Caki2 (cell line): ENCODE data around the gene SLC4A3. TPM values are rescaled to one million over a fixed set of nuclear protein-coding genes. Genes with fewer than 3 reads are reported as not detected.
"Not testable (repeated sequence)": the region's sequence is repeated elsewhere in the genome, so short reads cannot be mapped to it uniquely, and the experiment has no call there.

Source experiments
- DNase-seq: peaks from one replicate; pipeline ENCODE4 v3.0.0-alpha.2; 2015; ENCODE audit warnings: low read depth
- in situ Hi-C: cut with HindIII; loops from 2 replicates; pipeline ENCODE4 v1.10.0; 2016; ENCODE audit warnings: low sequenced_read_pairs, low pct_unique_long_range_greater_than_20kb, mixed read lengths
- total RNA-seq: library from RNA; depleted of rRNA; stranded (reverse); fragments of >200 nt; shearing (Covaris generic); gene quantifications from 2 replicates; pipeline ENCODE4 v1.2.3, GENCODE V29; 2014; ENCODE audit warnings: low replicate concordance

SLC4A3 gene
- total RNA-seq, 1 experiment from 2014 or later = 3.5 TPM

DNA sequence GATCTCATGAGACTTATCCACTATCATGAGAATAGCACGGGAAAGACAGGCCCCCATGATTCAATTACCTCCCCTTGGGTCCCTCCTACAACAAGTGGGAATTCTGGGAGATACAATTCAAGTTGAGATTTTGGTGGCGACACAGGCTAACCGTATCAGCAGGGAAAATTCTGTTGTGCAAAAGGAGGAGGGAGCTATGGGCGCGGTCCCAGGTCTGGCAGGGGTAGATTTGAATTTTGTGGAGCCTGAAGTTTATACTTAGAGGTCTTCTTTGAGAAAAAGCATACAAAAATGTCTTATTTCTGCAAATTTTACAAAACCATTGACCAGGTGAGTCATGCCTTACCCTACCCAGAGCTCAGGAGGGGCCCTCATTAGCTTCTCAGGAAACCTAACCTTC lies 36.6 kb downstream of the SLC4A3 start:
- in situ Hi-C loops = no loop called here
- no peak for DNase-seq

DNA sequence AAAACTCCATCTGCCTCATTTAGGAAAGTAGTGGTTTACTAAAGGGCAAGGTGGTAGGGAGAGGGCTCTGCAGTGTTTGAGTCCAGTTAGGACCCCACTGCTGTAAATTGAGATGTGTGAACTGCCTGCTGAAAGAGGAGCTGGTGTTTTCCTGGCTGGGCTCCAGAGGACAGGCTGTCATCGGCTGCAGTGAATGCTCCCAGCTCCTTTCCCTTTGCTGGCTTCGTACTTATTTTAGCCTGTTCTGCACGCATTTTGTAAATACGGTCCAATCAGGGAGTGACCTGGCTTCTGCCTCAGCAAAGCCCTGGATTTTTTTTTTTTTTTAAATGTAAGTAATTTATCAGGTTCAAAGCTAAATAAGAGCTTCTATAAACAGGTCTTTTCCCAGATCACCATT lies 37.5 kb downstream of the SLC4A3 start:
- in situ Hi-C loops = no loop called here
- no peak for DNase-seq

DNA sequence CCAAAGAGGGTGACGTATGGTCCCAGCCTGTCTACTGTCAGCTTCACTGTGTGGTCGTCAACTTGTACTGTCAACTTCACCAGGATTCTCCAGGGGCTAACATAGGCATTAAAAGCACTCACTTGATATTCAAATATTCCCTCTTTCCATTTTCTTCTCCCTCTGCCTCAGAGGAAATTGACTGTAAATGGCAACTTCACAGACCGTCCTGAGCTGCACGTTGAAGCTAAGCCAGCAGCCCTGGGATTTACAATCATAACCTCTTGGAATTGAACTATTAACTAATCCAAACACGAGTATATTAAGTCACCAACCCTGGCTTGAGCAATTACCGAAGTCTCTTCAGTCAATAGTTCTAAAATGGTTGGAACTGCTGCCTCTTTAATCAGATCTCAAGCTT lies 38.5 kb downstream of the SLC4A3 start:
- in situ Hi-C loops = no loop called here
- DNase-seq = no peak

DNA sequence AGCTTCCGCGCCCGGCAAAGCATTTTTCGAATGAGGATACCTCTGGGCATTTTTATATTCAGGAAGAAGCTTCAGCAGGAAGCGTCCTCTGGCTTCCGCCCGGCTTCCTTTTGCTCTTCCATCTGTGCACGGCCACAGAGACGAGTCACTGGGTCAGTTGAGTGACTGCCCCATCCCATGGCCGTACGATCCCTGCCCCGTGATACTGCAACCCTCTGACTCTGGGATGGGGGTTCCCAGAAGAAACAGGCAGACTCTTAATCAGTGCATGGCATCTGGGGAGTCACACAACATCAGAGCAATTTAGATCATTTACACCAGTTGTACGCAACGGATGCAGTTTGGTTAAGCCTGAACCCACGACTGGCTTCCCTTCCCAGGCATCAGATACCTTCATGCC lies 40.9 kb downstream of the SLC4A3 start:
- in situ Hi-C loops = no loop called here
- DNase-seq = no peak

DNA sequence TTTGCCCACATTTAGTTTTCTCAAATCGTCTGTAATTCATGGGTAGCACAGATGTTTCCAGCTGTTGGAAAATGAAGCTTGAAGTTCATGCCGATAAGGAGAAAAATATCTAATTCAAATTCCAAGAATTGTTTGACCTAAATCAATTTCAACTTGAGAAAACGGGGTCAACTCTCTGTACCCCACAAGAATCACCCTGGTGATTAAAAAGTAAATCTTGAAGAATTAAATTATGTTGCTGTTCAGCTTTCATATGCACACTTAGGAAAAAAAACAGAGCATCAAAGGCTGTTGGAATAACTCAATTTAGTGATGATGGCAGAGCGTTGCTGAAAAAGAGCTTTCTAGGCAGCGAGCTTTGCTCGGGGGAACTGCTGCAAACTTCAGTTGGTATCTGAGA lies 43.0 kb downstream of the SLC4A3 start:
- no peak for DNase-seq
- in situ Hi-C loops = no loop called here

DNA sequence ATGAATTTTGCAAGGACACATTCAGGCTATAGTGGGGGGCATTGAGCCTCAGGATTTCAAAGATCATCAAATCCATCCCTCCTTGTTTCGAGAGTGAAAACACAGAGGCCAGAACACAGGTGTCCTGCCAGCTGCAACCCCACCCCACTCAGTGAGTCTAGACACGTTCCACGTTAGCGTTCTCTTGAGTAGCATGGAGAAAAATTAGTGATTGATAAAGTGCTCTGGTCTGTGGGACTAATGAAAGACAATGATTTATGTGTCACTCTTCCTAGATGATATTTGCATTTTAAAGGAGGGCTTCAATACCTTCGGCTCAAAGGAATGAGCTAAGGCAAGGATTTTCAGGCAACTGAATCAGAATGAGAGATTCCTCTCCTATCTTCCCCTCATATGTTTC lies 43.8 kb downstream of the SLC4A3 start:
- in situ Hi-C loops = no loop called here
- no peak for DNase-seq

DNA sequence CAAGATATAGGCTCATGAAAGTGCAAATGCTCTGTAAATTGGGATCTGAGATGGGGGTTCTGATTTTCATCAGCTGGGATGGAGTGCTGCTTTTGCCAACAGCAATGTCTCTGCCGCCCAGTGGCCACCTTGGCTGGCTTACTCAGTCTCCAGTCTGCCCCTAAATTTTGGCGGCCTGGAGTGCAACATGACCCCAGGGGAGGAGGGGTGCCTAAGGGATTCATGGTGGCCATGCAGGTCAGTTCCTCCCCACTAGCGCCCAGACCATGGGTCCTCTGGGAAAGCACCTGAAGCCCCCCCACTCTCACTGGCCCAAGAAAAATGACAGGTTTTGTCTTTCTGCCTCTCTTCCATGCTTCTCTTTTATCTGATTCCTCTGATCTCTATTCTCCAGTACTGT lies 45.0 kb downstream of the SLC4A3 start:
- DNase-seq = no peak
- in situ Hi-C loops = no loop called here

DNA sequence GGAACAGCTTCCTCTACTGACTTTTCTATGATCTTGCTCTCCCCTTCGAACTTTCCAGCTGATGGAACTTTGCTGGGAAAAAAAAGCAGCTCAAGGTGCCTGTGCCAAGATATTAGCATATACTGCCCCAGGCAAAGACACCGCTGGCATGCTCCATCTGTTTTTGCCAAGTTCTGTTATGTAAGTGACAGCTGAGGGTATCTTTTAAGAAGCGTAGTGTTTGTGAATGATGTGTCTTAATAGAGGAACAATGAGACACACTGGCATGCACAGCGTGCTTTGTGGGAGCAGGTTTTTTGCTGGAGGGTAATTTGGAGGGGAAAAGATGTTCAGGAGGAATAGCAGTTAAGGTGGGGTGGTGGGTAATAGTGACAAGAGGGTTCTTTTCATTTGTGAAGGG lies 47.8 kb downstream of the SLC4A3 start:
- DNase-seq = peak; percentile 40
- in situ Hi-C loops = no loop called here

DNA sequence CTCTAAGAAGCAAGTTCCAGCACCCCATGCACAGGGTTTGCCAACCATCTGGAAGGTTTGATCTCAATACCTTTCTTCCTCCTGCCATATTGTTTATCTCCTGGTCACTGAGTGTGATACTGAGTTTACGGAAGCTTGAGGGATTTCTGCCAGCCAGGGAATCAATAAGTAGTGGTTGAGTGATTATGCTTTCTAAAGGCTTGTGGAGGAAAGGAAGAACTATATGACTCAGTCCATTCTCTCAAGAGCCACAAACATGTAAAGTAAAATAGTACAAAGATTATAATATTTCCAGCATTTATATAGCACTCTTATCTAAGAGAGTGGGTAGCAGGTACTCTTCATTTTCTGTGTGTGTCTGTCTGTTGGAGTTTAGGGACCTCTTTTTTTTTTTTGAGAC lies 49.2 kb downstream of the SLC4A3 start:
- DNase-seq = no peak
- in situ Hi-C loops = no loop called here

DNA sequence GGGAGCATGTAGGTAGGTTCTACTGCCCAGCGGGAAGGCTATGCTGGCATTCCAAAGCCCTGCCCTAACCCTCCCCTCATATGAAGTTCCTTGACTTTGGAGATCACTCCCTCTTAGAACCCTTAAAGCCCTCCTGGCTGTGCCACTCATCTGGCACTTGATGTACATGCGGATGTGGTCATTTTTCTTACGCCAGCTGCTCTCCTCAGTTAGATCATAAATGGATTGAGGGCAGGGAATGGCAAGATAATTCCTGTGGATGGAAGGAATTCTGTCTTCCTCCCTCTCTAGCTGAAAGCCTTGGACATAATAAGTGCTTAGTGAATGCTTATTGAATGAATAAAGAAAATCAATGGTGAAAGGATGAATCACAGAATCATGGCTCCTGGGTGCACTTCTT lies 51.6 kb downstream of the SLC4A3 start:
- in situ Hi-C loops = no loop called here
- DNase-seq = no peak

DNA sequence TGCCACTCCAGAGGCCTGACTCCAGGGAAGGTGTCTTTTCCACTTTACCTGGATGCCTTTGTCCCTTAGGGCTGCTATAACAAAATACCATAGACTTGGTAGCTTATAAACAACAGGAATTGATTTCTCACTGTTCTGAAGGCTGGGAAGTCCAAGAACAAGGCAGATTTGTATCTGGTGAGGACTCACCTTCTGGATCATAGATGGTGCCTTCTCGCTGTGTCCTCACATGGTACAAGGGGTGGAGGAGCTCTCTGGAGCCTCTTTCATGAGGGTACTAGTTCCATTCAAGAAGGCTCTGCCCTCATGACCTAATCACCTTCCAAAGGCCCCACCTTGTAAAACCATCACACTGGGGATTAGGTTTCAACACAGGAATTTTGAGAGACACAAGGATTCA lies 52.1 kb downstream of the SLC4A3 start:
- in situ Hi-C loops = no loop called here

DNA sequence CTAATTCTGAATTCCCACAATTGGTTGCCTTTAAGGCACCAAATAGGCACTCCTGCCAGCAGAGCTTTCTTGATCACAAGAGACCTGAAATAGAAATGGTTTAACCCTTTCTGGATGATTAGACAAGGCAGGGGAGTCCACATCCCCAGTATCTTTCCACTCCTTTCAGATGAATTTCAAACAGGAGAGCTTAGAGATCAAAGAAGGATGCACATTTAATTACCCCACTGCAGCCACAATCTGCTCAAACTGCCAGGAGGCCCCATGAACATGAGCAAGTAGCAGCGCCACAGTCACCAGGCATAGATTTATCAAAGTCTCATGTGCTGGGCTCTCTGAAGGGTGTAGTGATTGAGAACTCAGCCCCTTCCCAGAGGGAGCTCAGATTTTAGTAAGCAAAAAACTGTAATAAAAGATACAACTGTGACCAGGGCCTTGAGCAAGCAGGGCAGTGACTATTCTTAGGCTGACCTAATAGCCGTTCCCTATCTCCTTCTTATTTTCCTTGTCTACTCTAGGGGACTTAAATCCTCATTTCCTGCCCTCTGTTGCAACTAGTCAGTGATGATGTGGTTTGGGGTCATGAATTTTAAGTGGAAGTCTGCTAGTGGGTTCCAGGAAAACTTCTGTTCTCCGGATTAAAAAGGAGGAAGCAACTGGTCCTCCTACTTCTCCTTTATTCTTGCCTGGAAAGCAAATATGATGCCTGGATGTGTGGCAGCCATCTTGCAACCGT lies 53.7 kb downstream of the SLC4A3 start:
- DNase-seq = no peak
- in situ Hi-C loops = no loop called here

More for the DNA sequence above, 52.1 kb downstream of the SLC4A3 start:
- DNase-seq = no peak

DNA sequence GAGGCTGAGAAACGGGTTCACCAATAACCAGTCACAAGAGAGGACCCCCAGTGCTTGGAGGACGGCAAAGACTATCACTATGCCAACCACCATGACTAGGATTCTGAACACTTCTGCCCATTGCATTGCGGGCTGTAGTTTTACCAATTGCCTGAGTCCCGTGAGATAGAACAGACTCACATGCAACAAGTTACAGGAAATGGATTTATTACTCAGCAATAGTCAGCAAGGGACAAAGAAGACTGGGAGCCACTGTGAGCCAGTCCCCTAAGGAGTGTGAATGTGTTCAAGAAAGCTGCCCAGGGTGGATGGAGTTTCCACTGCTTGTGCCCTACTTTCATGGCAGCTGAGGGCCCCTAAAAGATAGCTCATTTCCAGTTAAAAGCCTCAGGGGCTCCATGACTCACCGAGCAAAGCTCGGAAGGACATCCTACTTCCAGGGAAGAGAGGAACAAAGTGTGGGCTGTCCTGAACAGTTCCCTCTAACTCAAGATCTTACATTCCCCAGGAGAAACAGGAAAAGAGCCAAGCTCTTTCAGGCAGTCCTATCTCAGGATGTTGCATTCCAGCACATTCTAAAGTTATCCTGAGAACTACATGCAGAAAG lies 54.4 kb downstream of the SLC4A3 start:
- DNase-seq = no peak
- in situ Hi-C loops = no loop called here

DNA sequence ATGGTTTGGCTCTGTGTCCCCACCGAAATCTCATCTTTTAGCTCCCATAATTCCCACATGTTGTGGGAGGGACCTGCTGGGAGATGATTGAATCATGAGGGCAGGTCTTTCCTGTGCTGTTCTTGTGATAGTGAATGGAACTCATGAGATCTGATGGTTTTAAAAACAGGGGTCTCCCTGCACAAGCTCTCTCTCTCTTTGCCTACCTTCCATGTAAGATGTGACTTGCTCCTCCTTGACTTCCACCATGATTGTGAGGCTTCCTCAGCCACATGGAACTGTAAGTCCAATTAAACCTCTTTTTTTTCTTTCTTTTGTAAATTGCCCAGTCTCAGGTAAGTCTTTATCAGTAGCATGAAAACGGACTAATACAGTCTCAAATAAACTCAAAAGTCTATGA lies 56.0 kb downstream of the SLC4A3 start:
- DNase-seq, in situ Hi-C loops: not testable (repeated sequence)

DNA sequence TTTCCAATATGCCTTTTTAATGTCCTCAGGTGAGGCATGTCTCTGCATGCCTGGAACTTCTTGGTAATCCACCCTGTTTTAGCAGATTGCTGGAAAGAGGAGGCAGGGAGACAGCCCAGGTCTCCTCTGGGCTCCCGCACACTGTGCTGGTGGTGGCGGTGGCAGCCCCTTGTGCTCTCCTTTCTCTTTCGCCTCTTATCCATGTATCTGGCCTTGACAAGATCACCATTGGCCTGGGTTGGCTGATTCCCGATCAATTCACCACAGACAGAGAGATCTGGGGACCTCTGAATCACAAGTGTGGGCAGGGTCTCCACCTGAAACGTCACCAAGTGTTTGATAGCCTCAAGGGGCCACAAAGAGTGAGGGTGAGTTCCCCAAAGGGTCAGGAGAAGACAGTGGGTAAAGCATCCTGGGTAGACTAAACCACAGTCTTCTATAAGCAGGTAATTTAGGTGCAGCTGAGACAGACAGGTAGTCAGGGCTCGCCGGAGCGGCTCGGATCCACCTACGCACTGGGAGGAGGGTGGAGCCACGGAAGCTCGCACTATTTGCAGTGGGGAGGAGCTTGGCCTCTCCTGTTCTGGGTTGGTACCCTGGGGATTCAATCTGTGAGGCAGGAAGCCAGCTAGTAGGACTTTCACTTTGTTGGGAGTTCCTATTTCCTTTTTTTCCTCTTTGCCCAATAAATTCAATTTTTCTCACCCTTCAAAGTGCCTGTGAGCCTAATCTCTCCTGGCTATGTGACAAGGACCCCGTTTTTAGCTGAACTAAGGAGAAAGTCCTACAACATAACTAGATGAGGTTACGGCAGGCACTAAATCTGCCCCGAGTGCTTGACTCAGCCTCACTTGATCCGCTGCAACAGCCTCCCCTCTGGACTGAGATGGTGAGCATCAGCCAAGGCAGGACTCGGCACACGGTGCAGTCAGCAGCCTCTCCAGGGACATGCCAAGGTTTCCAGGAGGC lies 57.6 kb downstream of the SLC4A3 start:
- DNase-seq = peak; percentile 80
- in situ Hi-C loops = no loop called here

DNA sequence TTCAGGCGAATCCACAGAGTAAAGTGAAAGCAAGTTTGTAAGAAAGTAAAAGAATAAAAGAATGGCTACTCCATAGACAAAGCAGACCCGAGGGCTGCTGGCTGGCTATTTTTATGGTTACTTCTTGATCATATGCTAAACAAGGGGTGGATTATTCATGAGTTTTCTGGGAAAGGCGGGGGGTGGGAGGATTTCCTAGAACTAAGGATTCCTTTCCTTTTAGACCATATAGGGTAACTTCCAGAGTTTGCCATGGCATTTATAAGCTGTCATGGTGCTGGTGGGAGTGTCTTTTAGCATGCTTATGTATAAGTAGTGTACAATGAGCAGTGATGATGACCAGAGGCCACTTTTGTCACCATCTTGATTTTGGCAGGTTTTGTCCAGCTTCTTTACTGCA lies 59.8 kb downstream of the SLC4A3 start:
- in situ Hi-C loops = no loop called here
- DNase-seq = no peak

DNA sequence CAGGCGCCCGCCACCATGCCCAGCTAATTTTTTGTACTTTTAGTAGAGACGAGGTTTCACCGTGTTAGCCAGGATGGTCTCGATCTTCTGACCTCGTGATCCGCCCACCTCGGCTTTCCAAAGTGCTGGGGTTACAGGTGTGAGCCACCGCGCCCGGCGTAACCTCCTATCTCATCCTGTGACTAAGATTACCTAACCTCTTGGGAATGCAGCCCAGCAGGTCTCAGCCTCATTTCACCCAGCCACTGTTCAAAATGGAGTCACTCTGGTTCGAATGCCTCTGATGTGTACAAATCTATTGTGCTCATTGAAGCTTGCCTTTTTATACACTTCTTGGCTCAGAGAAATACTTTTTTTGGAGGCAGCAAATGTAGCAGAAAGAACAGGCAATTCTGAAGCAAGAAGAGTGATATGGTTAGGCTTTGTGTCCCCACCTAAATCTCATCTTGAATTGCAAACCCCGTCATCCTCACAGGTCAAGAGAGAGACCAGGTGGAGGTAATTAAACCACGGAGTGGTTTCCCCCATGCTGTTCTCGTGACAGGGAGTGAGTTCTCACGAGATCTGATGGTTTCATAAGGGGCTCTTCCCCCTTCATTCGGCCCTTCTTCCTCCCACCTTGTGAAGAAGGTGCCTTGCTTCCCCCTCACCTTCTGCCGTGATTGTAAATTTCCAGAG lies 60.6 kb downstream of the SLC4A3 start:
- in situ Hi-C loops = no loop called here
- DNase-seq = no peak

DNA sequence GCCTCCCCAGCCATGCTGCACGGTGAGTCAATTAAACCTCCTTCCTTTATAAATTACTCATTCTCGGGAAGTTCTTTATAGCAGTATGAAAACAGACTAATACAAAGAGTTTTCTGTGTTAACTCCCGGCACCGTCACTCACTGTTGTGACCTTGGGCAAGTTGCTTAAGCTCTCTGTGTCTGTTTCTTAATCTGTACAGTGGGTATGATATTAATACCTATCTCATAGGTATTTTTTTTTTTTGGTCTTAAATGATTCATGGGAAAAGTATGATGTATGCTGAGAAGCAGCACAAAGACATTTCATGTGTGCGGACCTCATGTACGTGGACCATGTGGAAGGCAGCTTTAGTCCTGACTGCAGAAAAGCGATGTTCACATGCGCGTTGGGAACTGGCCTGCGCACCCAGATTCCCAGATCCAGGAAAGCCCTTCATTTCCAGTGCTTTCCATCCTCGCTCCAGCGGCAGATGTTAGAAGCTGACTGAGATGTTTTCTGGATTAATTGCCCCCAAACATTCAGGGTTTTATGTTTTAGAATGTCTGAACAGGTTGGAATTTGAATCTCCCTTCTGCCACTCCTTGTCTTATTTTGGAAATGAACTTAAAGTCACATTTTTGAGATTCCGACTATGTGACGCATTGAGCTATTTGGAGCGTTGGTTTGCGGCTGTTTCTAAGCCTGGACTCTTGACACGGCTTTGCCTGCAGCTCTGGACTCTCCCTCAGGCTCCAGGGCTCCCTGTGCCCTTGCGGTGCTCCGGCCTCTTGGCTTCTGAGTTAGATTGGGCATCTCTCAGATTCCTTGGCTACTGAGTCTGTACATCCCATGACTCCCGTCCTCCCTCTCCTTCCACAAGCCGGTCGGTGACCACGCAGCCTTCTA lies 61.4 kb downstream of the SLC4A3 start:
- in situ Hi-C loops = no loop called here
- DNase-seq = peak; percentile 73
